ENCODE measurements around the gene LY6G5B. TPM values are rescaled to one million over a fixed set of nuclear protein-coding genes. Genes with fewer than 3 reads are reported as not detected.
A peak's percentile ranks its signal among the peaks of the same experiment; 100 is the strongest.

The LY6G5B gene
- total RNA-seq (10 to 100 TPM; 11.0 to 25.3 (median 16.3) TPM), polyA plus RNA-seq (1 to 10 TPM; 3.0 to 5.8 (median 3.7) TPM)
- long read RNA-seq, donor 1, partial matches to known transcripts = 0 of 4 reads
- long read RNA-seq, donor 1, other reads (novel, unspliced or antisense) = 0 of 4 reads
- long read RNA-seq, donor 2, partial matches to known transcripts = 0 of 1 reads
- long read RNA-seq, donor 2, other reads (novel, unspliced or antisense) = 0 of 1 reads

GRCh38 chr6:31669676-31670075 is at the start of gene LY6G5B:
TSS of gene LY6G5B (plus strand) at chr6:31669976. CDS start at chr6:31670951, 975 bp downstream.
- Histone ChIP-seq H3K27me3 (replicated peaks in 1 of 7) (no peaks in the 10 kb centered on the region), H3K4me3 (no peak within 1 kb of the TSS), H3K36me3 (peaks cover 0 to 80% (median 68%) of the 10 kb centered on the region in 6 donors), H3K27ac (no peak within 1 kb of the TSS), H3K4me1 (peaks cover 8 to 37% (median 25%) of the 10 kb centered on the region in 6 donors), H3K9me3 (no peaks in the 10 kb centered on the region)
- TF ChIP-seq POLR2AphosphoS5 (IDR thresholded peaks at IDR 0.05) (no peak), POLR2A (IDR thresholded peaks at IDR 0.05) (no peak), CTCF (IDR thresholded peaks at IDR 0.05 in 8 of 11, conservative IDR thresholded peaks at IDR 0.05 in 3 of 11) (no peak)
- intact Hi-C loops (cut with DNase I; ENCODE audit: low total_unique reads) = no loop called here
- 83 to 94% (median 87%) methylated on average over 8 of the region's 8 CpGs for WGBS, 5 donors
- DNase-seq = no peak

DNA sequence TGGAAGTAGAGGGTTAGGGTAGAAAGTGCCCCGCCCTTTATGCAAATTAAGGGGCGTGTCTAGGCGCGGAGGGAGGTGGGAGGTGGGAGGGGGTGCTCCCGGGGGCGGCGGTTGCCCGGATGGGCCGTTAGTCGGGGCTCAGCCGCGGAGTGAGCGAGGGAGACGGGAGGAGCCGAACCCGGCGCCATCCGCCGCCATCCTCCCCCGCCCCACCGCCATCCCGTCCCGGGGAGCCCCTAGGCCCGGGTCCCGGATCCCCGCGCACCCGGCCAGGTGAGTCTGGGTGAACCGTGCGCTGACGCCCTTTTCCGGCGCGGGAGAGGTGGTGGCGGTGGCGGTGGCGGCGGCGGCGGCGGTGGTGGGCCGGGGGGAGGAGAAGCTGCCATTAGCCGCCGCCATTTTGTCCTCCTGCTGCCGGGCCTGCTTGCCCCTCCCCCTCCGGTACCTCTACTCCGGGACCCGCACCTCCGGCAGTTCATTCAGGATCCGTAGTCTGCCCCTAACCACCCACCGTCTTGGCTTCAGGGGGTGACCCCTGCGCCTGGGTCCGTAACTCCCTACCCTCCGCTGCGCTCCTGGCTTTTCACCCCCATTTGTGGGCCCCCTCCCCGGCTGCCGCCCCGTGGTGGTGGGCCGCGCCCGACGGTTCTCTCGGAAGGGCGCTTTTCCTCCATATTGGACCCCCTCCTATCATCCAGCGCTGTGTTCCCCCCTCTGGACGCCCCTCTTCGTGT is 49.0 kb upstream of the LY6G5B start, which contains the start of gene PRRC2A:
TSS of gene PRRC2A (plus strand) at position 130 of the 734 bp plus-strand sequence. CDS start 2,075 bp downstream, outside the sequence.
- intact Hi-C loops (cut with DNase I; ENCODE audit: low total_unique reads) = no loop called here
- Histone ChIP-seq H3K4me3 (peak within 1 kb of the TSS; percentile 57 to 89 (median 76)), H3K36me3 (peaks cover 7 to 37% (median 26%) of the 10 kb centered on the region in 6 donors), H3K27ac (peak within 1 kb of the TSS; percentile 97 to 100 (median 98)), H3K4me1 (peaks cover 14 to 55% (median 35%) of the 10 kb centered on the region in 6 donors), H3K9me3 (no peaks in the 10 kb centered on the region), H3K27me3 (replicated peaks in 1 of 7) (no peaks in the 10 kb centered on the region)
- peak; percentile 98 for DNase-seq
- TF ChIP-seq POLR2AphosphoS5 (IDR thresholded peaks at IDR 0.05) (peak in 2 of 3 donors; percentile 60 to 67), POLR2A (IDR thresholded peaks at IDR 0.05) (peak; percentile 27 to 58 (median 57)), CTCF (IDR thresholded peaks at IDR 0.05 in 8 of 11, conservative IDR thresholded peaks at IDR 0.05 in 3 of 11) (no peak)
- 0 to 1% (median 0%) methylated on average over 31 to 61 of the region's 67 CpGs for WGBS, 5 donors

DNA sequence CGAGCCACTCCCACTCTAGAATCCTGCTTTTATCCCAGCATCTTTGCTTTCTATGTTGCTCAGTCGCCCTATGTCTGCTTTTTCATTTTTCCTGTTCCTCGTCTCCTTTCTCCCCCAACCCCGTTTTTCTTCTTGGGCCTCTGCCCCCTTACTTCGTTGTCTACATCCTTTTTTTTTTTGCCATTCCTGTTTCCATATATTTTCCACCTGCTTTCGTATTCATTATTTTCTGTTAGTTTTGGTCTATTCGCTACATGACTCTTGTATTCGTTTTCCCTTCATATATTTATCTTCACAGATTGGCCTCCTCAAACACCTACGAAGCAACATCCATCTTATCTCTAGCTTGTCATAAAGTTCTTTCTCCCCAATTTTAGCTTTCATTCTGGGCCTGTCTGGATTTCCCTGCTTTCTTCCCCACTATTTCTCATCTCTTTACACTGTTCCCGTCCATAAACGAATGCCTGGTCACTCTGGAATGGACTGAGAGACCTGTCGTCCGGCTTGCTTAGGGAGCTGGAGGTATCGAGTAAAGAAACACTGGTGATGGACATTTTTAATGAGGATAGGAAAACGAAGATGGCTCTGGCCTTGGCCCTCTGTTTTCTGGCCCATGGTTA is 48.3 kb upstream of the LY6G5B start:
- peak overlapping the region; percentile 57 to 89 (median 76) for H3K4me3 ChIP-seq
- intact Hi-C loops (cut with DNase I; ENCODE audit: low total_unique reads) = no loop called here
- peak overlapping the region; percentile 97 to 100 (median 98) for H3K27ac ChIP-seq
- H3K4me1 ChIP-seq = peaks cover 14 to 48% (median 30%) of the 10 kb centered on the region in 6 donors
- no peak for DNase-seq
- no peaks in the 10 kb centered on the region for H3K9me3 ChIP-seq
- peaks cover 7 to 44% (median 32%) of the 10 kb centered on the region in 6 donors for H3K36me3 ChIP-seq
- no peaks in the 10 kb centered on the region for H3K27me3 ChIP-seq (replicated peaks in 1 of 7)
- 13 to 25% (median 18%) methylated on average over 15 of the region's 15 CpGs for WGBS, 5 donors
- no peak for TF ChIP-seq POLR2AphosphoS5 (IDR thresholded peaks at IDR 0.05)
- no peak for TF ChIP-seq CTCF (IDR thresholded peaks at IDR 0.05 in 8 of 11, conservative IDR thresholded peaks at IDR 0.05 in 3 of 11)
- no peak for TF ChIP-seq POLR2A (IDR thresholded peaks at IDR 0.05)

All from spleen (tissue), 13 donors.